HG03097 (cell line): ENCODE measurements around the gene EXOSC5.
"Not testable (repeated sequence)": the region's sequence is repeated elsewhere in the genome, so short reads cannot be mapped to it uniquely, and the experiment has no call there.

Experiments
- ATAC-seq: cut with Tn5 transposase; IDR thresholded peaks from one replicate; pipeline ENCODE4 v1.9.1; 2021; ENCODE audit not compliant: unreplicated experiment, low FRiP score

The EXOSC5 gene

GRCh38 chr19:41408846-41409245 is 11.7 kb upstream of the EXOSC5 start:
- not testable (repeated sequence) for ATAC-seq

- no peak for ATAC-seq
Observed at GRCh38 chr19:41408256-41408655, 11.1 kb upstream of the EXOSC5 start.

- ATAC-seq = no peak
Observed at GRCh38 chr19:41407271-41407670, 10.1 kb upstream of the EXOSC5 start.

DNA sequence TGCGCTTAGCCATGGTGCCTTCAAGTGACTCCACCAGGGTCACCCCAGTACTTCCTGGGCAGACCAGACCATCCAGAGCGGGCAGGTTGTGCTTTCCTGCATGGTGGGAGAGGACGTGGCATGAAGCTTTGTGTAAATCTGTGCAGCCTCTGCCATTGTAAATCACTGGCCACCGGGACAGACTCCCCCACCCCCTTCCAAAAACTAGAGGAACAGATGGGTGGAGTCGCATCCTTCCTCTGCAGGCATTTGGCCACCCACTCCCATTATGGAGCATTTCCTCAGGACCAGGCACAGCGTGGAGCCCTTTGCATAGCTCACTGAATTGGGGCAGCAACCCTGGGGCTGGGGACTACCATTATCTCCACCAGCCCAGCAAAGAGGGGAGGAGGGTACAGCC is 8.6 kb upstream of the EXOSC5 start:
- ATAC-seq = no peak

DNA sequence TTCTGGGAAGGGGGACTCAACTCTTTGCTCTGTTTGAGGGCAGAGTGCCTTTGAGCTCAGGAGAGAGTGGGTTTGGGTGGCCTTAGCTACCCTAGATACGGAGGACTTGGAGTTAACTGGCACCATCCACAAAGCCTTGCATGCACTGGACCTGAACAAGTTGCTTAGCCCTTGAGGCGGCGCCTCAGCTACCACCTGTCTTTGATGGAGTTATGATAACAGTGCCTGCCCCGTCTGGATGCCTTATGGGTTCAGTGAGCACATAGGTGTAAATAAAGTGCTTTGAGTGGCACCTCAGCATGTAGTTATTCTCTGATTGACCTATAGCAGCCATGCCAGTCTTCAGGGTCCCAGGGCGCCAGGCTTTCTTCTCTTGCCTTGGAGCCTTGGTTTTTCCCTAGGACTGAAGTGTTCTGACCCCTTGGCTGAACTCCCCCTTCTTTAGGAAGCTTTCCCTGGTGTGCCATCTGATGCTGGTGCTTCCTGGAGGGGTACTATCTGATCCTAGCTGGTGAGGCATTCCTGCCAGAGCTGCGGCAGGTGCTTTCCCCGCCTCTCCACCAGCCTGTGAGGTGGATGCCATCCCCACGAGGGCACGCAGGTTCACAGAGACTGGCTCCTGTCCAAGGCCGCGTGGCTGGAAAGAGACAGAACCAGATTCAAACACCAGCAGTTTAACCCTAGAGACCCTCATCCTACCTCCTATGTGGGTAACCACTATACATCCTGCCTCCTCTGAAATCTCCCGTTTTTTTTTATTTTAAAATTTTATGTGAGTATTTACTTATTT is 6.2 kb upstream of the EXOSC5 start:
- ATAC-seq = no peak

DNA sequence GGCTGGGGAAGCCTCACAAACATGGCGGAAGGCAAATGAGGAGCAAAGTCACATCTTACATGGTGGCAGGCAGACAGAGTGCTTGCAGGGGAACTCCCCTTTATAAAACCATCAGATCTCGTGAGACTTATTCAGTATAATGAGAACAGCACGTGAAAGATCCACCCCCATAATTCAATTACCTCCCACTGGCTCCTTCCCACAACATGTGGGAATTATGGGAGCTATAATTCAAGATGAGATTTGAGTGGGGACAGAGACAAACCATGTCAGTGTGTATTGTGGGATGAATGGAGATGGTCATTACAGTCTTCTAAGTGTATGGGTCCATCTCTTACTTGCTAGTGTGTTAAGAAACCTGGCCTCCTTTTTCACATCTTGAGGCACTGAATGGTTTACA is 4.9 kb upstream of the EXOSC5 start:
- no peak for ATAC-seq

DNA sequence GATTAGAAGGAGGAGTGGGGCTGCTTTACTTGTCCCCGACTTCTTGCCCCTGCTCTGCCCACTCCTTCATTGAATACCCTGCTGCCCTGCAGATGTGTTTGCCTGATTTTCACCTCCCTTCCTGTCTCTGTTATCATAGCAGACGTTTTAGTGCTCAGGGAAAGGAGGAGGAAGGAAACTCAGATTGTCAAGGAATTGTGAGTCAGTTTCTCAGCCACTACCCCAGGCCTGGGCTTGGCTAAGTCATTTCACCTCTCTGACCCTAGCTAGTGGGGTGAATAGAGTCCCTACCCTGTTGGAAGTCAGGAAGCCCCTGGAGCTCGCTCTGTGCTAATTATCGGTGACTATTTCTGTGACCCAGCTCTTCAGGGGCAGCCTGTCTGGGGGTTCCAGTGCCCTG is 4.3 kb upstream of the EXOSC5 start:
- ATAC-seq = no peak

DNA sequence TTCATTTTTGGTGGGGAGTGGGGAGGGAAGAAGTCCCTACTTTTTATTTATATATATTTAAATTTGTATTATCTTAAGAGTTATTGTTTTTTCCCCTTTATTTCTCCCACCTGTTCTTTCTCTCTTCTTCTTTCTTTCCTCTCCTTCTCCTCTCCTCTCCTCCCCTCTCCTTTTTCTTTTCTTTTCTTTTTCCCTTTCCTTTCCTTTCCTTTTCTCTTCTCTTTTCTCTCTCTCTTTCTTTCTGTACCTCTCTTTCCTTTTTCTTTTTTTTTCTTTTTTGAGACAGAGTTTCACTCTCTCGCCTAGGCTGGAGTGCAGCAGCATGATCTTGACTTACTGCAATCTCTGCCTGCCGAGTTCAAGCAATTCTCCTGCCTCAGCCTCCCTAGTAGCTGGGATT is 2.4 kb upstream of the EXOSC5 start:
- no peak for ATAC-seq

GRCh38 chr19:41399091-41399490 is 1.9 kb upstream of the EXOSC5 start:
- ATAC-seq = no peak

DNA sequence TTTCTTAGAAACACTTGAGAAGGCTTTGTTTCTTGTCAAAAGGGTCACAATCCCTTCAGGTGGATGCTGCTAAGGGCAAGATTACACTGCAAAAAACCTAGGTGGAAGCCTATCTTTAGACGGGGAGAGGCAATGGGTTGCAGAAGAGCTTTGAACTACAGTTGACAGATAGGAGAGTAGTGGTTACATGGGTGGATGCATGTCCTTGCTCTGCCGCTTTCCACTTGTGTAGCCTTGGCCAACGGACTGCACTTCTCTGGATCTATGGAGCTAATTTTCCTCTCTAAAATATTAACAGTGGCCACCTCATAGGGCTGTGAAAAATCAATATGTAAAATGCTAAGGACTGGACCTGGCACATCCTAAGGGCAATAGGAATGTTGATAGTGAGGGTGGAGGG is 1.4 kb upstream of the EXOSC5 start:
- ATAC-seq = no peak

- ATAC-seq = no peak
Observed at GRCh38 chr19:41398050-41398418, 875 bp upstream of the EXOSC5 start.

- ATAC-seq = no peak
Observed at GRCh38 chr19:41395355-41395754, 1.8 kb downstream of the EXOSC5 start.

DNA sequence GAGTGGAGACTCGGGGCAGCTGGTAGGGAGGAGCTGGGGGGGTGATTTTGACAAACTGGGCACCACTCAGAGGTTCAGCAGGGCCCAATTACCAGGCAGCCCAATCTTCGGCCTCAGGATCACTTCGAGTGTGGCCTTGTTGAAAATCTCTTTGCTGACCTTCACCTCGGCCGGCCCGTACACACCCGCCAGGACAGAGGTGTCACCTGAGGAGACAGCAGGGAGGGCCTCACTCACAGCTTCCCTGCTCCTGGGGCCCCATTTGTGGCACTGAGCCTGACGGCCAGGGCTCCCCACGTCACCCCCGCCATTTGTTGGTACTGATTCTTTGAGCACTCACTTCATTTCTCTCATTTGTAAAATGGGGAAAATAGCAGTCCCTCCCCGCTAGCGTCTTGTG is 4.4 kb downstream of the EXOSC5 start:
- no peak for ATAC-seq

- no peak for ATAC-seq
Observed at GRCh38 chr19:41391618-41392017, 5.5 kb downstream of the EXOSC5 start.

DNA sequence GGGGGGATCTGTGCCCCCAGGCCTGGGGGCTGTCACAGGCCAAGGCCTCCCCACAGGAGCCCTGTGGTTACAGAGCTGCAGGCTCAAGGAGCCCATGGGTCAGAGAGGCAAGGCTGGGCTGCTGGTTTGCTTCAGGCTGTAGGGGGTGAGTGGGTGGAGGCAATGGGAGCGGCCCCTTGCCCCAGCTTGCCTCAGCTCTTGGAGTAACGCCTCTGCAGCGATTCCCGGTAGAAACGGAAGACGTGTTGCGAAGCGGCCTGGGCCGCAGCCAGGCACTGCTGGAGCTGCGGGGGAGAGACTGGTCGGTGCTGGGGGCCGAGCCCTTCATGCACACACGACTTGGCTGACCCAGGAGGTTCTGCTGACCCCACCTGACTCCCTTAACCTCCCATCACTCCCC is 10.7 kb downstream of the EXOSC5 start:
- no peak for ATAC-seq

GRCh38 chr19:41384351-41384750 is 12.8 kb downstream of the EXOSC5 start:
- ATAC-seq = no peak

GRCh38 chr19:41381536-41381935 is 15.6 kb downstream of the EXOSC5 start:
- ATAC-seq = not testable (repeated sequence)

DNA sequence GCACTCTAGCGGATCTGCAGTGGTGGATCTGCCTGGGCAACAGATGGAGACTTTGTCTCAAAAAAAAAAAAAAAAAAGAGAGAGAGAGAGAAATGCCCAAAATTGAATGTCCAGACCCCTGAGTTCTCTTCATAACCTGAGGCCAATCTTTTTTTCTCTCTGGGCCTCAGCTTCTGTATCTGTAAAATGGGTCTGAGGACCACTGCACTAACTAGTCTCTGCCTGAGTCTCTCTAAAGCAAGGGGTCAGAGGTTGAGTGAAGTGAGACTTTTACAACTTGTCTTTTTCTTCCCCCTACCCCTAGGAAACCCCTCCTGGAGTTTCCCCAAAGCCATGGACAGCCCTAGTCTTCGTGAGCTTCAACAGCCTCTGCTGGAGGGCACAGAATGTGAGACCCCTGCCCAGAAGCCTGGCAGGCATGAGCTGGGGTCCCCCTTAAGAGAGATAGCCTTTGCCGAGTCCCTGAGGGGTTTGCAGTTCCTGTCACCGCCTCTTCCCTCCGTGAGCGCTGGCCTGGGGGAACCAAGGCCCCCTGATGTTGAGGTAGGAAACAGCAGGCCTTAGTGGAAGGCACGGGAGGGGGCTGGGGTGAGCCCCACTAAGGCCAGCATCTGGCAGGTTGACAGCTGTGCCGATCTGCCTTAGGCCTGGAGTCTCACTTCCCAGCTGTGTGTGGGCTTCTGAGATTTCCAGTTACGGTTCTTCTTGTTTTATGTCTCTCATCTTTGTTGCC is 19.0 kb downstream of the EXOSC5 start:
- ATAC-seq = no peak

- no peak for ATAC-seq
Observed at GRCh38 chr19:41376998-41377365, 20.2 kb downstream of the EXOSC5 start.

GRCh38 chr19:41376241-41376997 is 20.7 kb downstream of the EXOSC5 start, which contains the start of gene TMEM91:
Gene TMEM91 (plus strand): TSS chr19:41376533. CDS start chr19:41378310, 1,777 bp downstream.
- ATAC-seq = no peak

- no peak for ATAC-seq
Observed at GRCh38 chr19:41373993-41374392, 23.2 kb downstream of the EXOSC5 start.
